Measurements from ENCODE around the gene PPP1R1A.

PPP1R1A gene

GRCh38 chr12:54571193-54572188 is 17.0 kb downstream of the PPP1R1A start:
- DNase-seq (ENCODE audit: low read depth): no peak

GRCh38 chr12:54569995-54570528 is 18.4 kb downstream of the PPP1R1A start:
- DNase-seq (ENCODE audit: low read depth): no peak

GRCh38 chr12:54569072-54569471 is 19.4 kb downstream of the PPP1R1A start:
- no peak for DNase-seq (ENCODE audit: low read depth)

GRCh38 chr12:54566792-54567191 is 21.7 kb downstream of the PPP1R1A start:
- DNase-seq (ENCODE audit: low read depth): no peak

GRCh38 chr12:54565986-54566544 is 22.4 kb downstream of the PPP1R1A start:
- DNase-seq (ENCODE audit: low read depth): no peak

GRCh38 chr12:54565310-54565985 is 23.0 kb downstream of the PPP1R1A start:
- DNase-seq (ENCODE audit: low read depth): no peak

- no peak for DNase-seq (ENCODE audit: low read depth)
Measured at GRCh38 chr12:54564768-54565167, 23.7 kb downstream of the PPP1R1A start.

GRCh38 chr12:54563787-54564186 is 24.7 kb downstream of the PPP1R1A start:
- DNase-seq (ENCODE audit: low read depth): no peak

GRCh38 chr12:54562750-54563356 is 25.6 kb downstream of the PPP1R1A start:
- no peak for DNase-seq (ENCODE audit: low read depth)

- DNase-seq (ENCODE audit: low read depth): no peak
Measured at GRCh38 chr12:54561164-54561563, 27.3 kb downstream of the PPP1R1A start.

- peak; percentile 82 for DNase-seq (ENCODE audit: low read depth)
Measured at GRCh38 chr12:54560374-54560858, 28.0 kb downstream of the PPP1R1A start.

- no peak for DNase-seq (ENCODE audit: low read depth)
Measured at GRCh38 chr12:54558759-54559158, 29.7 kb downstream of the PPP1R1A start.

GRCh38 chr12:54558311-54558710 is 30.1 kb downstream of the PPP1R1A start:
- DNase-seq (ENCODE audit: low read depth): no peak

- DNase-seq (ENCODE audit: low read depth): no peak
Measured at GRCh38 chr12:54555670-54556257, 32.7 kb downstream of the PPP1R1A start.

- no peak for DNase-seq (ENCODE audit: low read depth)
Measured at GRCh38 chr12:54549774-54550451, 38.5 kb downstream of the PPP1R1A start.

GRCh38 chr12:54546511-54546910 is 41.9 kb downstream of the PPP1R1A start:
- no peak for DNase-seq (ENCODE audit: low read depth)

- DNase-seq (ENCODE audit: low read depth): no peak
Measured at GRCh38 chr12:54544743-54545142, 43.7 kb downstream of the PPP1R1A start.

GRCh38 chr12:54543526-54543925 is 44.9 kb downstream of the PPP1R1A start:
- no peak for DNase-seq (ENCODE audit: low read depth)

- DNase-seq (ENCODE audit: low read depth): no peak
Measured at GRCh38 chr12:54541751-54542290, 46.6 kb downstream of the PPP1R1A start.

- DNase-seq (ENCODE audit: low read depth): no peak
Measured at GRCh38 chr12:54538136-54538700, 50.2 kb downstream of the PPP1R1A start.

Data from T-helper 22 cell (primary cell).